AG10803 (cell line): ENCODE data around the gene LYZL1.
A peak's percentile ranks its signal among the peaks of the same experiment; 100 is the strongest.
"Not testable (repeated sequence)": the region's sequence is repeated elsewhere in the genome, so short reads cannot be mapped to it uniquely, and the experiment has no call there.

Source experiments
- DNase-seq: peaks from one replicate; pipeline ENCODE4 v3.0.0; 2010; ENCODE audit warnings: low read depth
- H3K4me3 ChIP-seq: 2 replicates; pipeline ENCODE4 v1.5.1; 2011; ENCODE audit warnings: mild to moderate bottlenecking, low read length, control low read depth
- TF ChIP-seq, protein P1 (sequence below): conservative IDR thresholded peaks from 2 replicates; pipeline ENCODE4 v1.5.1; 2011; ENCODE audit warnings: mild to moderate bottlenecking, low read length, control low read depth, inconsistent platforms

Gene LYZL1

GRCh38 chr10:29326299-29326698 is 37.4 kb downstream of the LYZL1 start:
- TF ChIP-seq, protein P1, sequence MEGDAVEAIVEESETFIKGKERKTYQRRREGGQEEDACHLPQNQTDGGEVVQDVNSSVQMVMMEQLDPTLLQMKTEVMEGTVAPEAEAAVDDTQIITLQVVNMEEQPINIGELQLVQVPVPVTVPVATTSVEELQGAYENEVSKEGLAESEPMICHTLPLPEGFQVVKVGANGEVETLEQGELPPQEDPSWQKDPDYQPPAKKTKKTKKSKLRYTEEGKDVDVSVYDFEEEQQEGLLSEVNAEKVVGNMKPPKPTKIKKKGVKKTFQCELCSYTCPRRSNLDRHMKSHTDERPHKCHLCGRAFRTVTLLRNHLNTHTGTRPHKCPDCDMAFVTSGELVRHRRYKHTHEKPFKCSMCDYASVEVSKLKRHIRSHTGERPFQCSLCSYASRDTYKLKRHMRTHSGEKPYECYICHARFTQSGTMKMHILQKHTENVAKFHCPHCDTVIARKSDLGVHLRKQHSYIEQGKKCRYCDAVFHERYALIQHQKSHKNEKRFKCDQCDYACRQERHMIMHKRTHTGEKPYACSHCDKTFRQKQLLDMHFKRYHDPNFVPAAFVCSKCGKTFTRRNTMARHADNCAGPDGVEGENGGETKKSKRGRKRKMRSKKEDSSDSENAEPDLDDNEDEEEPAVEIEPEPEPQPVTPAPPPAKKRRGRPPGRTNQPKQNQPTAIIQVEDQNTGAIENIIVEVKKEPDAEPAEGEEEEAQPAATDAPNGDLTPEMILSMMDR, result no peak
- H3K4me3 ChIP-seq, result no peak overlapping the region
- DNase-seq, result no peak

- TF ChIP-seq, protein P1, result no peak
- no peak overlapping the region for H3K4me3 ChIP-seq
- no peak for DNase-seq
Observed at GRCh38 chr10:29326886-29327745, 38.2 kb downstream of the LYZL1 start.

DNA sequence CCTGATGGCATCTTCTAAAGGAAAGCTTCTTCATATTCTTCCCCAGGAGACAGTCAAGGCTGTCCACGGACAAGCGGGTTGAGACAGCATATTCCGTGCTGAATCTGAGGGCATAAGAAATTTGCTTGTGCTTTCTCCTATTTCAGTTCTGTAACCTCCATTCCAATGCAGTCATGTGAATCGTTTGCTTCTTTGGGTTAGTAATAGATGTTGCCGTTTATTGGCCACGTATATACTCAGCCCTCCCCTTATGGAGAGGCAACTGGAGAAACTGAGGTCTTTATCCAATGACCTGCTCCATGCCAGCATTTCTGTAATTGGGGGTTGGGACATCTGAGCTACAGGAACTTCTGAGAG is 38.9 kb downstream of the LYZL1 start:
- TF ChIP-seq, protein P1, result no peak
- no peak overlapping the region for H3K4me3 ChIP-seq
- no peak for DNase-seq

- H3K4me3 ChIP-seq, result no peak overlapping the region
- TF ChIP-seq, protein P1, result no peak
- peak; percentile 90 for DNase-seq
Observed at GRCh38 chr10:29328983-29329382, 40.1 kb downstream of the LYZL1 start.

- DNase-seq, result peak; percentile 82
- TF ChIP-seq, protein P1, result no peak
- no peak overlapping the region for H3K4me3 ChIP-seq
Observed at GRCh38 chr10:29329420-29329819, 40.5 kb downstream of the LYZL1 start.

DNA sequence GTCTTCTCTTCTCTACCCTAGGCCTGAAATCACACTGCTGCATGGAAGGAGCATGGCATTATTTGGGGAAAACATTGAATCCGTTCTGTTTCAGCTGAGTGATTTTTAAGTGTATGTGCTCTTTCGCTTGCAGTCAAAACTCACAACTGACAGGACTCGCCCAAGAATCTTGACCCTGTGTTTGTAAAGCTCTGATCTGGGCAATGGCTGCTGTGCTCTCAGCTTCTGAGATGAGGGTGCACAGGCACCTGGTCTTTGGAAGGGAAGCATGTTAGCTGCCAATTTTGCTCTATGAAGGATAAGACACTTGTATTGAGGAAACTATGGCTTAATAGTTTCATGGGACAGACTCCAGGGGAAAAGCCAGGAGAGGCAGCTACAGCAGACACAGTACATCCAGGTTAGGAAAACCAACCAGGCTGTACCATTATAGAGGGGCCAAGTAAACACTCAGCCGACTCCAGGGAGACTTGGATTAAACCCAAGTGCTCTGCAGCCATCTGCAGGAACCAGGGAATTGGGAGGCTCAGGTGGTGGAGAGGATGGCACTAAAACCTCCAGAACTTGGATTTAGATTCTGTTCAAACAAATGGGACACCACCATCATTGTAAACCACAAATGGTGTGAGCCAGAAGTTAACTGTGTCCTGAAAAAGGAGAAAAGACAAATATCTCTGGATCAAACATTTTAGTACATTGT is 43.3 kb downstream of the LYZL1 start:
- no peak for DNase-seq
- TF ChIP-seq, protein P1, result no peak
- no peak overlapping the region for H3K4me3 ChIP-seq

DNA sequence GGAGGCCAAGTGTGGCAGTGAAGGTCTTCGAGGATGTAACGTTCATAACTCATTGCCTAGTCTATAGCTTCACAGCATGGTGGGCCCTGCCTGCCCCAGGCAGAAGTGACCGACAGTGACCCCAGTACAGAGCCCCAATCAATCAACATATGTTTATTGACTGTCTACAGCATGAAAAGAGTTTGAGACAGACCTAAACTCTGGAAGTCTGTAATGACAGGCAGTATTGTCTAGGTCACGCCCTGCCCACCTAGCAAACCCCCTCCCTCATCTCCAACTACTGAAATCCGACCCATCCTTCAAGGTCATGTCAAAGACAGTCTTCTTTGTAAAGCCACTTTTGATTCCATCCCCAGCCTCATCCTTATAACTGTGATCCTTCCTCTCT is 43.9 kb downstream of the LYZL1 start:
- TF ChIP-seq, protein P1, result no peak
- DNase-seq, result no peak
- no peak overlapping the region for H3K4me3 ChIP-seq

DNA sequence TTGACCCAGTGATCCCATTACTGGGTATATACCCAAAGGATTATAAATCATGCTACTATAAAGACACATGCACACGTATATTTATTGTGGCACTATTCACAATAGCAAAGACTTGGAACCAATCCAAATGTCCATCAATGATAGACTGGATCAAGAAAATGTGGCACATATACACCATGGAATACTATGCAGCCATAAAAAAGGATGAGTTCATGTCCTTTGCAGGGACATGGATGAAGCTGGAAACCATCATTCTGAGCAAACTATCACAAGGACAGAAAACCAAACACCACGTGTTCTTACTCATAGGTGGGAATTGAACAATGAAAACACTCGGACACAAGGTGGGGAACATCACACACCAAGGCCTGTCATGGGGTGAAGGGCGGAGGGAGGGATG is 48.7 kb downstream of the LYZL1 start:
- DNase-seq, H3K4me3 ChIP-seq: not testable (repeated sequence)
